Small intestine (tissue), 4 donors: ENCODE data around the gene ARV1. TPM values are rescaled to one million over a fixed set of nuclear protein-coding genes. Genes with fewer than 3 reads are reported as not detected.

ENCODE experiments used
- polyA plus RNA-seq, 4 donors: library from polyadenylated mRNA; stranded (reverse) in 3 of 4; unstranded in 1 of 4; fragments of 200-250 nt in 3 of 4; fragments of 120-200 nt in 1 of 4; gene quantifications; one replicate each; pipeline versions ENCODE4 v1.2.1 to v1.2.3, GENCODE V29; 2013
- donor health status: healthy with polysubstance abuse.
- donor health status: Bipolar disorder and iron deficiency.
- donor health status: healthy.

ARV1 gene
- polyA plus RNA-seq, 4 donors: 15.7 to 30.5 (median 22.9) TPM

Other genes starting within 250 kb of the ARV1 start
- gene CAPN9, start 231.7 kb upstream of the ARV1 start, polyA plus RNA-seq: 10 to 100 TPM in 2 of 4 donors, 1 to 10 TPM in 2; 2.6 to 31.1 (median 16.1) TPM
- 10 to 100 TPM in 2 of 4 donors, 1 to 10 TPM in 2; 6.0 to 19.5 (median 13.1) TPM for gene C1orf198, start 110.6 kb upstream of the ARV1 start, polyA plus RNA-seq
- gene TTC13, start 233 bp upstream of the ARV1 start, polyA plus RNA-seq: 10 to 100 TPM in 1 of 4 donors, 1 to 10 TPM in 3; 4.6 to 24.0 (median 7.7) TPM
- gene FAM89A, start 61.2 kb downstream of the ARV1 start, polyA plus RNA-seq: 1 to 10 TPM in 3 of 4 donors, under 1 TPM in 1; 0.89 to 7.5 (median 3.5) TPM
- under 1 TPM in 3 of 4 donors, not detected in 1; under 0.01 to 0.39 (median 0.21) TPM for gene TRIM67, start 183.0 kb downstream of the ARV1 start, polyA plus RNA-seq